GM21381 (cell line): ENCODE data around the gene SLX4IP.

Experiments used
- ATAC-seq: cut with Tn5 transposase; IDR thresholded peaks from one replicate; pipeline ENCODE4 v1.9.1; 2021; ENCODE audit warnings: mild to moderate bottlenecking, moderate library complexity; ENCODE audit not compliant: unreplicated experiment

The SLX4IP gene

DNA sequence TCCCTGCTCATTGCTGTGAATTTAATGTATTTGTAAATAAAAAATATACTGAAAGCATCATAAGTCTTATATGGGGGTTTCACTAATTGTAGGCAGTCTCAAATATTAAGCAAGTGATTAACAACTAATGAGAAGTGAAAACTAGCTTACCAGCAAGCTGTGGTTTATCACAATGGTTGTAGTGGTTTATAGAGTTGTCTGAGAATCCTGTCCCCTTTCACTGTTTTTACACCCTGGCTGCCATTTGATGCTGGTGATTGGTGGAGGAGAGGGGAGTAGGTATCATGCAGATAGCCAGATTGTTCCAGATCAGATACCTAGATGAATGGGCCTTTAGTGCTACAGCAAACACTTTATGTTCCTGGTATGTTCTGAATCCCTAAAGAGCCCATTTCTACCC lies 7.1 kb upstream of the SLX4IP start:
- no peak for ATAC-seq

- no peak for ATAC-seq
Measured at GRCh38 chr20:10429443-10429981, 5.6 kb upstream of the SLX4IP start.

GRCh38 chr20:10430000-10430466 lies 5.1 kb upstream of the SLX4IP start:
- no peak for ATAC-seq

- ATAC-seq = no peak
Measured at GRCh38 chr20:10430704-10431103, 4.4 kb upstream of the SLX4IP start.

DNA sequence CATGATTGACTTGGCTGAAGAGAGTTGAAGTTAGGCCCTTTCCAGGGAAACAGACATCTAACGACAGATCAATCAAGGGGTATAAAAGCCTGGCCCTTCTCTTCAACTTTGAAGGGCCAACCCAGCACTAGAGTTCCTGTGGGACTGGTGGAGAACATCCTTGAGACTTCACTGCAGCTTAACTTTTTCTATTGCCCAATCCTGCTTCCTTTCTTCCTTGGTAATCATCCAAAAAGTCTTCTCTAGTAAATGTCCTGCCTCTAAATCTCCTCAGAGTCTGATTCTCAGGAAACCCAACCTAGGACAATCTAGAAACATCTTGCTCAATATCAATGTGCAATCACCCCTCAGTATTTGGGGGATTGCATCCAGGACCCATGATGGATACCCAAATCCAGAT lies 3.0 kb upstream of the SLX4IP start:
- ATAC-seq = no peak

- no peak for ATAC-seq
Measured at GRCh38 chr20:10433014-10433622, 2.0 kb upstream of the SLX4IP start.

- peak; percentile 52 for ATAC-seq
Measured at GRCh38 chr20:10433623-10434466, 1.3 kb upstream of the SLX4IP start, which contains the start of gene MKKS. Gene MKKS (minus strand): TSS chr20:10434222. CDS start chr20:10413514, 20,708 bp downstream.

DNA sequence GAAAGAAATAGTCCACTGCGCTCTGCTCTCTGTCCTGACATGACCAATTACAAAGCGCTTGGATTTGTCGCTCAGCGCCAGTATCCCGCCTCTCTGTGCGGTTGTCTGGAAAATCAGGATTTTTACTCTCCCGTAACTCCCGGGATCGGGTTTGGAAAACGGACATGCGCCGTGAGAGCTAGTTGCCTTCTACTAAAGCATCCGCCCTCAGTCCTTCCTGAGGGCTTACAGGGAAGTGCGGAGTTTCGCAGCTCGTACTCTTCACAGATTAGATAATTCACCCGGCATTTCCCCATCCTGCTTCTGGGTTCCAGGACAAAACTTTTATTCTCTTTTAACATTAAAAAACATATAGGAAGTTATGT lies 656 bp upstream of the SLX4IP start:
- ATAC-seq = peak; percentile 33

GRCh38 chr20:10436053-10436699 lies 1.1 kb downstream of the SLX4IP start:
- no peak for ATAC-seq

GRCh38 chr20:10438217-10438616 lies 3.1 kb downstream of the SLX4IP start:
- ATAC-seq = no peak

- ATAC-seq = no peak
Measured at GRCh38 chr20:10443936-10444335, 8.8 kb downstream of the SLX4IP start.

- ATAC-seq = no peak
Measured at GRCh38 chr20:10445758-10446157, 10.7 kb downstream of the SLX4IP start.

DNA sequence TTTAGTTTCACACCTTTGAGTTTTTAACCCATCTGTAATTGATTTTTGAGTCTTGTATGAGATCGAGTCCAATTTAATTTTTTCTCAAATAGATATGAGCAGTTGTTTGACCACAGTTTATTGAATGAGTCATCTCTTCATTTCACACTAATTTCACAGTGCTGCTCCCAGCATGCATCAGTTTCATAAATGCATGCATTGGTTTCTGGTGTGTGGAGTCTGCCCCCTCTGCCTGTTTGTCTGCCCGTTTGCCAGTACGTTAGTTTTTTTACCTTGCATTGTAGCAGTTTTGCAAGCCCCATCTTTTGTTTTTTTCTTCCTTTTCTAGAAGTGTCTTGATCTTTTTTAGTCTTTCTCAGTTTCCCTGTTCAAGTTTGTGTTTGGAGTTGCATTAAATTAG lies 11.9 kb downstream of the SLX4IP start:
- peak; percentile 99 for ATAC-seq

DNA sequence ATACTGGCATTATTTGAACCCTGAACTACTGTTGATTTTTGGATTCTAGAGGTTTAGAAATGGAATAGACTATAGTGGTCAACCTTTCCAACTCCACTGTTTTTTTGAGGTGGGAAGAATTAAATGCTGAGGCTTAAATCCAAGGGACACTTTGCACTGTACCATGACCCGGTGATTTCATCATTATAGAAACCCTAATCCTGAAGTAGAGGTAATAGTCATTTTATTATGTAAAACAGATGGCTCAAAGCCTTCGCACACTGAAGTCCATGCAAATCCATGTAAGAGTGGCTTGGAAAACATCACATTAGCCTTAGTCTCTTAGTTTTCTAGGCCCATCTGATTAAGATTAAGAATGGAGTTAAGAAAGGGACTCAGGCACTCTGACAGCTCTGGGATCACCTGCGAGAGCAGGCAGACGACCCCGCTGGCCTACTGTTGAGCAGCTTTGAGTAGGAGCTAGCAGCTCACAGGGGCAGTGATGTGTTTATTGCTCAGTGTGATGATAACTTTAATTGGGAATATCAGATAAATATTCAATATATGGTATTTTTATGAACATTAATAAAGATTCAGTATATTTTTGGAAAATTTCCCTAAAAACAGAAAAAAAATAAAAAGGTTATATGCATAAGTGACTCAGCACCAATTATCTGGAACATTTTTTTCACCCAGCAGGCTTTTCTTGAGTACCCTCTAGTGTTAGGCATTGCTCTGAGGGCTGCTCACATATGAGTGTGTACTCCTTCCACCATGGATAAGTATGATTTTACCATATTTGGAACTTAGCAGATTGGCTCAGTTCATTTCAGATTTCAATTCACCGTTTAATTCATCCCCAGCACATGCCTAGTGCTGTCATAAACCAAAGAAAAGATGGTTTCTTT lies 13.4 kb downstream of the SLX4IP start:
- ATAC-seq = no peak

DNA sequence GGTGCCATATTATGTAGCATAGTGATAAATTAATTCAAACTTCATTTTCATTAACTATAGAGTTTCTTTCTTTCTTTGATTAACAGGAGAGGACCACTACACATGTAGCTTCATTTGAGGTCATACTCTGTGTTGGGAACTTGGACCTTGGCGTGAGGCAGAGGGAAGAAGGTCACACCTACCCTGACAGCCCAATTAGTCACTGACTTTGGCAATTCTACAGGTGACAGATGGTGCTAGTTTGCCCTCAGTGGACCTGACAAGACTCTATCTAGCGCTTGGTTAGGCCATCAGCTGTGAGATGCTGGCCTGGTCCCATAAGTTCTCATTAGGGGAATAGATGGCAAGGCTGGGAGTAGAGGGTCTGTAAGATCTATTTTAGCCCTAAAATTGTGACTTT lies 14.2 kb downstream of the SLX4IP start:
- no peak for ATAC-seq

DNA sequence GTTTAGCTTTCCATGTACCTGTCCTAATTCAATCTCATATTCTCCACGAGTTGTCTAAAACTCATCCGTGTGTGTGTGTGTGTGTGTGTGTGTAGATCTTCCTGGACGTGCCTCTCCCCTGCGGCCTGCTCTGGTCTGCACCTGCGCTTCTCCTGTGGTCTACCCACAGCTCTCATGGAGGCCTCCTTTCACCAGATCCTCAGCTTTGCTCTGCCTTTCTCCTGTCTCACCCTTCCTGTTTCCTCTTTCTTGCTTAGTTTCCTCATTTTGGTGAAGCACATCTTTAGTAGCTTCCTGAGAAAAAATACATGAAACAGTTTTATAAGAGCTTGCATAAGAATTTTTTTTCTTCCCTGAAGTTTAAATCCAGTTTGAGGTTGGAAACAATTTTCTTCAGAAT lies 18.1 kb downstream of the SLX4IP start:
- peak; percentile 97 for ATAC-seq

- ATAC-seq = no peak
Measured at GRCh38 chr20:10454151-10454750, 19.1 kb downstream of the SLX4IP start.

DNA sequence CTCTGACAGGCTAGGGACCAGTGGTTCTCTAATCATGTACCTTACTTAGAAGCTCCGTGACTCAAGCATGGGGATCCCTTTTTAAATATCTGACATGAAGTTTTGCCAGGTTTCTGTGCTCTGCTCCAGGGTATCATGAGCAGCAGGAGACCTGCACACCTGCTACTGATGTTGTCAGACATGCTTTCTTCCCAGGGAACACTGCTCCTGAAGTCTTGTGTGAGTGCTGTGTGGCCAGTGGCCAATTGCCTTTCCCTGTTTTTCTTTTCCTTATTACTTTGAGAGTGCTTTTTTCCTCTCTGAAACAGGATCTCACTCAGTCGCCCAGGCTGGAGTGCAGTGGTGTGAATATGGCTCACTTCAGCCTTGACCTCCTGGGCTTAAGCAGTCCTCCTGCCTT lies 26.4 kb downstream of the SLX4IP start:
- no peak for ATAC-seq

- no peak for ATAC-seq
Measured at GRCh38 chr20:10462516-10462915, 27.4 kb downstream of the SLX4IP start.

DNA sequence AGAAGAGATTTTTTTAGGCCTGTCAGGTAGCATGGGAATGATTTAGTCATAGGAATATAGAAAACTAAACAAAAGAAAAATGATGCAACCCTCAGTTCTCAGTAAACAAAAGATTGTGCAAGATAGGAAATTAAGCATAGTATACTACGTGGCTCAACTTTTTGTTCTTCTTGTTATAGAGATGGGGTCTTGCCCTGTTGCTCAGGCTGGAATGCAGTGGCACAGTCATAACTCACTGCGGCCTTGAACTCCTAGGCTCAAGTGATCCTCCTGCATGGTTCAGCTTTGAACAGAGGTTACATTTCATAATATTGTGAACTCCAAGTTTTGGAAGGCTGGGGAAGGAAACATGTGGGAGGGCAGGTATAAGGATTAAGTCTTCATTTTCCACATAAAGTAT lies 28.5 kb downstream of the SLX4IP start:
- no peak for ATAC-seq
